HG03469 (cell line): ENCODE measurements around the gene DNAH17.

Source experiments
- ATAC-seq: cut with Tn5 transposase; IDR thresholded peaks from one replicate; pipeline ENCODE4 v1.9.1; 2021; ENCODE audit warnings: mild to moderate bottlenecking, moderate library complexity, moderate number of reproducible peaks; ENCODE audit not compliant: unreplicated experiment

The DNAH17 gene

DNA sequence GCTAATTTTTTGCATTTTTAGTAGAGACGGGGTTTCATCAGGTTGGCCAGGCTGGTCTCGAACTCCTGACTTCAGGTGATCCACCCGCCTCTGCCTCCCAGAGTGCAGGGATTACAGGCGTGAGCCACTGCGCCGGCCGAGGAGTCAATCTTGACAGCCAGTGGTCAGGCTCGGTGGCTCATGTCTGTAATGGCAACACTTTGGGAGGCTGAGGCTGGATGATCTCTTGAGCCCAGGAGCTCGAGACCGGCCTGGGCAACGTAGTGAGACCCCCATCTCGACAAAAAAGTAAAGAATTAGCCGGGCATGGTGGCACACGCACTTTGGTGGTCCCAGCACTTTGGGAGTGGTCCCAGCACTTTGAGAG is 199.4 kb downstream of the DNAH17 start:
- no peak for ATAC-seq

DNA sequence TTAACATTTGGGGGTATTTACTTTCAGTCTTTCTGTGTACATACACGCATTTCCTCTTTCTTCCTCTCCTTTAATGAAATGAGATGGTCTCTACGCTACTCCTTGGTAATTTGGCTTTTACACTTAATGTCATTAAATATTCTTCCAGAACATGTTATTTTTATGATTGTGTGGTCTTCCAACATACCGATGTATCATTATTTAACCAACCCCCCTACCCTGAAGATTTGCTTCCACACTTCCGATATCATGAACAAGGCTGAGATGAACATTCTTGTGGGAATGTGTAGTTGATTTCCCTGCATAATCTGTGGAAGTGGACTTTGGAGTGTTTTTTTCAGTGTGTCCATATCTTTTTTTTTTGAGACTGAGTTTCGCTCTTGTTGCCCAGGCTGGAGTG is 201.0 kb downstream of the DNAH17 start:
- ATAC-seq, result no peak

DNA sequence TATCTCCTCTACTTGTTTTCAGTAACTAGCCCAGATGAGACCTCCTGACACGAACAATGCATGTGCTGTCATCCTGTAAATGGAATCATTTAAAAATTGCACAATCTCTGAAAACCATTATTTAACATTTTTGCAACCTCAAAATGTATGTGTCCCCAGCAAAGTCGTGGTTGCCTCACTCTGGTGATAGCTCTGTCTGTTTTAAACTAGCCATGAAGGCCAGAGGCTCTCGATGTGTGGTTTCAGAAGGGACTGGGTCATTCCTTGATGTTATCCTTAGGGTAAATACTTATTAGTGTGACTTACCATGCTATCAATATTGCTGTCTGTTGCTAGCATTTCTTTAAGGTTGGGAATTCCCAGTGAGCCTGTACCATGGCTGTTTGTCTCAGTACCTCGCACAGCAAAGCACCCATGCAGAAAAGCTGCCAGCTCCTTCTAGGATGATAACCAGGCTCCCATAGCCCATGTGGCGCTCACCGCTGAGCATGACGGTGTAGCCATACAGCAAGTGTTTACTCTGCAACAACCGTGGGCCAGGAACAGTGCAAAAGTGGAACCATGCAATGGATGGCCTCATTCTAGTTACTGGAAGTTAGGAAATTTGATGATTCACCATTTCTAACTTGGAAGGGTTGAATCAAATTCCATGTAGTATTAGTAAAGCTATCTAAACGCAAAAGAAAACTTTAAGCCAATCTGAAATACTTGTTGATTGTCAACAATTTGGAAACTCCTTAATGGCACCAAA is 201.6 kb downstream of the DNAH17 start:
- ATAC-seq, result no peak

DNA sequence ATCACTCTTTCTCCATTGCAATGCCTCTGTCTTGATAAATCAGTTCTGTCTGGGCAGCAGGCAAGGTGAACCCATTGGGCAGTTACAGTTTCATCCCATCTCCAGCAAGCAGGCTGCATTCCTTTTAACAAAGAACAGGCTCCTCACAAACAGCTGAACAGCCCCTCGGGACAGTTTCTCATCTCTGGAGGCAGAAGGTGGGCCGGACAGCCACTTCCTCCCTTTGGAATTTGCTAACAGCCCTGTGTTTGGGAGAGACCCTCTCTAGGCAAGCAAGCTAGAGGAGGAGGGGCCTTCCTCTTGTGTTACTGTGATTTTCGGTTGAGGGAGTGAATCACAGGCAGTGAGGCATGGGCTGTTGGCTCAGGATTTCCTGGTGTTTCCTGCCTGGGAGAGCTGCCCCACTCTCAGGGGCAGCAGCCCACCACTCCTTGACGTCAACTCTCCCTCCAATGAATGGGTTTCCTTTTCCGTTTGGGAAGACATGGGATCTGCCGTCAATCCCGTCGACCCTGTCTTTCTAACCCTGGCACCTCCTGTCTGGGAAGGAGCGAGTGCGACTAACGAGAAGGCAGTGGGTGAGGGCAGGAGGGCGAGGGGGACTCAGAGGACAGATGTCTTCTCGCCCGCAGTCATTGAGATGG is 202.4 kb downstream of the DNAH17 start:
- no peak for ATAC-seq

DNA sequence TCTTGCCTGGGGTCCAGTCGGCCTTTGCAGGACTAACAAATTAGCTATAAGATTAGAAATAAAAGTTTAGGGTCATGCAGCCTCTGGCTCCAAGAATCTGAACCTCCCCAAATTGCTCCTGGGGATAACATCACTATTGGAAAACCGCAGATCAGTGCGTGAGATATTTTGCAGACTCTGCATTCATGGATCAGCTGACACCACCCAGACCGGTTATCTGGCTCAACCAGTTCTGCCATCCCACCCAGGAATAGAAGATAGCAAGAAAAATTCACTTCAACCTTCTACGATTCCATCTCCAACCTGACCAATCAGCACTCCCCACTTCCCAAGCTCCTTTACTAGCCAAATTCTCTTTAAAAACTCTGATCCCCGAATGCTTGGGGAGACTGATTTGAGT is 203.0 kb downstream of the DNAH17 start:
- ATAC-seq, result no peak
